ENCODE measurements around the gene MSH6. TPM values are rescaled to one million over a fixed set of nuclear protein-coding genes. Genes with fewer than 3 reads are reported as not detected.

Gene MSH6
- total and polyA plus RNA-seq, 9 of the 15 experiments (the other 6 are each of a cell fraction or from before 2014, with no cell fraction given) = 15.3 to 147 (median 80.5) TPM

DNA sequence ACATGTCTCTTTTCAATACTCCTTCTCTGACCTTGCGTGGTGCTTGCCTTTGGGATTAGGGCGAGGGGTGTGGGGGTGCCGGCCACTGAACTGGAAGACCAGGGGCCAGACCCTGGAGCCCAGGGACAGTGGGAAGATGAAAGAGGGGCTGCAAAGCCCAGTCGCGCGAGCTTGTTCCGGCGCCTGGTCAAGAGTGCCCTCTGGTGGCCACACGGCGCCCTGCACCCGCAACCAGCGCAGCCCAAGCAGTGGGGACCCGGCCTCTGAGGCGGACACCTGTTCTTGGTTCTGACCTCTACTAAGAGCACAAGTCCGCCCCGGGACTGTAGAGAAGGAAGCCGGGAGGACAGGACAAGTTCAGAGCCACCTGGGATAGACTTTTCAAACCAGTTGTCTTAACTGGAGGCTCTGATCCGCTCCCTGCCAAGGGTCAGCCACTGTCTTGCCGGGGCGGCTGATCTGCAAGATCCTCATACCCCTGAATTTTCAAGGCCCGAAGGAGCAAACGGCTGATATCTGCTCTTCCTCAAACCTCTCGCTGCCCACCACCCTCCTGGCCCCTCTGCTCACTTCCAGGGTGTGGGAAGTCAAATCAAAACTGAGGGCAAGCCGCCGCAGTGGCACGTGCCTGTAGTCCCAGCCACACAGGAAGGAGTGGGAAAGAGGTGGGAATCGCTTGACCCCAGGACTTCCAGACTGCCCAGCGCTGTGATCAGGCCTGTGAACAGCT lies 14.9 kb upstream of the MSH6 start:
- Histone ChIP-seq H4K20me1 (replicated peaks; ENCODE audit: control insufficient read depth, insufficient read depth, low read length) (no peaks in the 10 kb centered on the region), H3K36me3 (ENCODE audit: control insufficient read depth, insufficient read depth, low read length) (no peaks in the 10 kb centered on the region), H3K27ac (ENCODE audit: extremely low read depth, low read depth, low read length) (no peak overlapping the region), H3K4me3 (no peak overlapping the region), H3K9me1 (ENCODE audit: control insufficient read depth, insufficient read depth, low read length) (no peaks in the 10 kb centered on the region), H3K79me2 (ENCODE audit: control insufficient read depth, insufficient read depth, low read length) (no peaks in the 10 kb centered on the region), H3K9ac (ENCODE audit: insufficient read depth in 1 of 2, low read depth in 2 of 2, low read length in 2 of 2) (peak overlapping the region in 1 of 2 experiments; percentile 48; a peak in 1 of 4 replicates), H3K9me3 (replicated peaks; ENCODE audit: control insufficient read depth, insufficient read depth, low read depth, low read length) (no peaks in the 10 kb centered on the region), H3K27me3 (ENCODE audit: control insufficient read depth in 2 of 2, insufficient read depth in 2 of 2, low read length in 2 of 2) (peaks cover 12 to 15% of the 10 kb centered on the region in 2 experiments), H3K4me2 (ENCODE audit: insufficient read depth, low read length) (peak overlapping the region; percentile 52), H3K4me1 (replicated peaks in 1 of 2; ENCODE audit: control insufficient read depth in 2 of 2, insufficient read depth in 2 of 2, low read length in 2 of 2) (peaks cover 0 to 5% of the 10 kb centered on the region in 2 experiments; a peak in 2 of 5 replicates), H2AFZ (ENCODE audit: low read depth, low read length) (peak overlapping the region; percentile 70)
- ATAC-seq (peak; percentile 94), DNase-seq (ENCODE audit: extremely low read depth in 1 of 4, low spot score in 3 of 4) (peak; percentile 69 to 78 (median 72)), FAIRE-seq (no peak)
- intact Hi-C loops (cut with micrococcal nuclease) (loop anchor here (1.0 to 5.0 kb wide), 3 partner anchors 111 to 433 kb away; no protein-coding TSS in a partner anchor), in situ Hi-C loops (cut with MboI) (loop anchor here (5.0 to 10.0 kb wide), 2 partner anchors 323 to 431 kb away; no protein-coding TSS in a partner anchor)
- CTCF ChIA-PET (ENCODE audit: low intra/inter-chr PET ratio) = interaction anchor here (0.6 to 2.3 kb wide), 5 partner anchors 8 to 433 kb away, joined by 3 to 27 read pairs (median 3); no protein-coding TSS in a partner anchor
- WGBS (ENCODE audit: insufficient coverage, low coverage, missing lambda C conversion rate) = 18% methylated on average over 28 of the region's 28 CpGs
- BruUV-seq (replicated peaks) = no TSS peak
- POLR2A ChIA-PET = interaction anchor here (0.6 to 1.4 kb wide), 4 partner anchors 11 to 653 kb away, joined by 3 read pairs; partner anchors contain the start of gene MSH6
- no peak for TF ChIP-seq TGIF2 (CRISPR knock-in tag; IDR thresholded peaks at IDR 0.05)
- no peak for TF ChIP-seq ZNF79 (CRISPR knock-in tag; IDR thresholded peaks at IDR 0.05; ENCODE audit: low read depth)
- TF ChIP-seq ASH1L (IDR thresholded peaks at IDR 0.05; ENCODE audit: borderline replicate concordance, low read depth, partially characterized antibody) = no peak
- no peak for TF ChIP-seq ZNF57 (CRISPR knock-in tag; IDR thresholded peaks at IDR 0.05)
- no peak for TF ChIP-seq EZH2 (IDR thresholded peaks at IDR 0.05; ENCODE audit: borderline replicate concordance, low read depth, low read length)
- TF ChIP-seq RBM22 (IDR thresholded peaks at IDR 0.05; ENCODE audit: low read depth, low read length, poor library complexity, severe bottlenecking) = no peak
- no peak for TF ChIP-seq HDAC2 (IDR thresholded peaks at IDR 0.05)
- no peak for TF ChIP-seq HNRNPH1 (optimal IDR thresholded peaks at IDR 0.05; ENCODE audit: low read depth, low read length)
- TF ChIP-seq, protein P1, sequence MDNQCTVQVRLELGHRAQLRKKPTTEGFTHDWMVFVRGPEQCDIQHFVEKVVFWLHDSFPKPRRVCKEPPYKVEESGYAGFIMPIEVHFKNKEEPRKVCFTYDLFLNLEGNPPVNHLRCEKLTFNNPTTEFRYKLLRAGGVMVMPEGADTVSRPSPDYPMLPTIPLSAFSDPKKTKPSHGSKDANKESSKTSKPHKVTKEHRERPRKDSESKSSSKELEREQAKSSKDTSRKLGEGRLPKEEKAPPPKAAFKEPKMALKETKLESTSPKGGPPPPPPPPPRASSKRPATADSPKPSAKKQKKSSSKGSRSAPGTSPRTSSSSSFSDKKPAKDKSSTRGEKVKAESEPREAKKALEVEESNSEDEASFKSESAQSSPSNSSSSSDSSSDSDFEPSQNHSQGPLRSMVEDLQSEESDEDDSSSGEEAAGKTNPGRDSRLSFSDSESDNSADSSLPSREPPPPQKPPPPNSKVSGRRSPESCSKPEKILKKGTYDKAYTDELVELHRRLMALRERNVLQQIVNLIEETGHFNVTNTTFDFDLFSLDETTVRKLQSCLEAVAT (IDR thresholded peaks at IDR 0.05) = no peak
- TF ChIP-seq, protein P2, sequence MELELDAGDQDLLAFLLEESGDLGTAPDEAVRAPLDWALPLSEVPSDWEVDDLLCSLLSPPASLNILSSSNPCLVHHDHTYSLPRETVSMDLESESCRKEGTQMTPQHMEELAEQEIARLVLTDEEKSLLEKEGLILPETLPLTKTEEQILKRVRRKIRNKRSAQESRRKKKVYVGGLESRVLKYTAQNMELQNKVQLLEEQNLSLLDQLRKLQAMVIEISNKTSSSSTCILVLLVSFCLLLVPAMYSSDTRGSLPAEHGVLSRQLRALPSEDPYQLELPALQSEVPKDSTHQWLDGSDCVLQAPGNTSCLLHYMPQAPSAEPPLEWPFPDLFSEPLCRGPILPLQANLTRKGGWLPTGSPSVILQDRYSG (tag; conservative IDR thresholded peaks at IDR 0.05; ENCODE audit: low read depth) = no peak
- no peak for TF ChIP-seq POLR3A (IDR thresholded peaks at IDR 0.05; ENCODE audit: borderline replicate concordance, extremely low read depth, insufficient read depth, insufficient read length)
- TF ChIP-seq NR2F6 (CRISPR knock-in tag; IDR thresholded peaks at IDR 0.05) = no peak
- TF ChIP-seq, protein P3, sequence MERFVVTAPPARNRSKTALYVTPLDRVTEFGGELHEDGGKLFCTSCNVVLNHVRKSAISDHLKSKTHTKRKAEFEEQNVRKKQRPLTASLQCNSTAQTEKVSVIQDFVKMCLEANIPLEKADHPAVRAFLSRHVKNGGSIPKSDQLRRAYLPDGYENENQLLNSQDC (CRISPR knock-in tag; IDR thresholded peaks at IDR 0.05) = no peak
- TF ChIP-seq NBN (IDR thresholded peaks at IDR 0.05; ENCODE audit: low read depth) = no peak
- no peak for TF ChIP-seq ADNP (tag; IDR thresholded peaks at IDR 0.05)
